Vagina (tissue), 2 donors: ENCODE data around the gene DENND5B.

Experiments
- POLR2A ChIP-seq, 2 donors: fragments of 450-650 bp; IDR thresholded peaks; one replicate each; pipeline ENCODE4 v1.6.1; 2017; ENCODE audit warnings: antibody characterized with exemption in 2 of 2, mild to moderate bottlenecking in 2 of 2, moderate library complexity in 2 of 2
- POLR2AphosphoS5 ChIP-seq, 2 donors: sonication (generic); formaldehyde crosslinking; IDR thresholded peaks; one replicate each; pipeline ENCODE4 v1.9.0; 2017; ENCODE audit warnings: antibody characterized with exemption in 2 of 2, mild to moderate bottlenecking in 2 of 2, low read depth in 1 of 2; ENCODE audit not compliant: insufficient read depth in 1 of 2

DNA sequence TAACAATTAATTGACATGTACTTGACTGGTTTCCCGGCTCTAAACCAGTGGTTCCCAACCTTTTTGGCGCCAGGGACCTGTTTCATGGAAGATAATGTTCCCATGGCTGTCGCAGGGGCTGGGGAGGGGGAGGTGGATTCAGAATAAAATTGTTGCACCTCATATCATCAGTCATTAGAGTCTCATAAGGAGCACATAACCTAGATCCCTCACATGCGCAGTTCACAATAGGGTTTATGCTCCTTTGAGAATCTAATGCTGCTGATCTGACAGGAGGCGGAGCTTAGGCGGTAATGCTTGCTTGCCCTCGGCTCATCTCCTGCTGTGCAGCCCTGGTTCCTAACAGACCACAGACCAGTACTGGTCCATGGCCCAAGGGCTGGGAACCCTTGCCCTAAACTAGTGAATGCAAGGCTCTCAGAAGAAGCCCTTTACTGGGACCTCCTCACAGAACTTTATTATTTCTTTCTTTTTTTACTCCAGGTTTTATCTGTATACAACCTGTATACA is 178.6 kb downstream of the DENND5B start:
- TF ChIP-seq POLR2AphosphoS5 (IDR thresholded peaks at IDR 0.05; ENCODE audit: insufficient read depth in 1 of 2, low read depth in 1 of 2) (no peak), POLR2A (IDR thresholded peaks at IDR 0.05) (no peak)
